Stimulated activated CD4-positive, alpha-beta T cell treated with anti-CD3 and anti-CD28 coated beads, Interleukin-15, amount 100 ng/mL, for 24 hours (primary cell): Measurements from ENCODE around the gene PHC1.
A peak's percentile ranks its signal among the peaks of the same experiment; 100 is the strongest.
"Not testable (repeated sequence)": the region's sequence is repeated elsewhere in the genome, so short reads cannot be mapped to it uniquely, and the experiment has no call there.

Source experiments
- DNase-seq: peaks from one replicate; pipeline ENCODE4 v3.0.0-alpha.2; 2020

Gene PHC1

DNA sequence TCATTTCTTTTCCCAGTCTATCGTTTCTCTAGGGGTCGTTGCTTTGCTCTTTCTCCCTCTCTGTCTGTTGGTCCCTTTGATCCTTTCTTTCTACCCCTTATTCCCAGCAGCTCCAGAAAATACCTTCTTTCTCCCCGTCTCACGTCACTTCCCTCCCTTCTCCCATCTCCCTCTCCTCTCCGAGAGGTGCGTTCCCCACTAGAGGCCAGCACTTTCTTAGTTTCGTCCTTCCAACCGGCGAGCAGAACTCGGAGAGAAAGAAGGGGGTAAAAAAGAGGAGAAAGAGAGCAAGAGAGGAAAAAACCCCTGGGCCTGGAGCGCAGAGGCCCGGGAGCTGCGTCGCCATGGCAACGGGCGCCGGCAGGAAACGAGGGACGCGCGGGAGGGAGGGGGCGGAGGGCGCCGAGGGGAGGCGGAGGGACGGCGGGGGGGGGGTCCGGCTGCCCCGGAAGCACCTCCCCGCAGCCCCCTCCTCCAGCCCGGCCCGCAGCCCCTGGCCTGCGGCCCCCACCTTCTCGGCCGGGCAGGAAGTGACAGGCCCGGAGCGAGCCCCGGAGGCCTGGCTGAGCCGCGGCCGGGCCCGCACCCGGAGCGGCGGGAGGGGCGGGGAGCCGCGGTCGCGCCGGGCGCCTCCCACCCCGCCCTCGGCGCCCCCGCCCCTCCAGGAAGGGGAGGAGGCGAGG lies at the start of gene PHC1:
TSS of gene PHC1 (plus strand) at position 477 of the 683 bp plus-strand sequence. CDS start 3,169 bp downstream, outside the sequence.
- peak; percentile 84 for DNase-seq

GRCh38 chr12:8866429-8866828 lies 47.9 kb upstream of the PHC1 start:
- DNase-seq: no peak

DNA sequence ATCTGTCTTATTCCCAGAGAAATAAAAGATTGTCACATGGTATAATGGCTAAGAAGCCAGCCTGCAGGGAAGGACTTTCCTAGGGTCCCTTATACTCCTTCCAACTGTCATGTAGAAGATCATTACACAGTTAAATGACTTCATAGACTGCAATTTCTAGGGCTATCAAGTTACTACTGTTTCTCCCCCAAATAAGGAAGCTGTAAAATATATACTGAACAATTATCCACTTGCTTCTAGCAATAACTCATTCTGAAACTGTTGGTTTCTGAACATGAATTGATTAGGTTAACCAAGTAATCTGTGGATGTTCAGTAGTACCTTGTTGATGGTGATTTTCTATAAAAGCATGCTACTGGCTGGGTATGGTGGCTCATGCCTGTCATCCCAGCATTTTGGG lies 47.3 kb upstream of the PHC1 start:
- no peak for DNase-seq

DNA sequence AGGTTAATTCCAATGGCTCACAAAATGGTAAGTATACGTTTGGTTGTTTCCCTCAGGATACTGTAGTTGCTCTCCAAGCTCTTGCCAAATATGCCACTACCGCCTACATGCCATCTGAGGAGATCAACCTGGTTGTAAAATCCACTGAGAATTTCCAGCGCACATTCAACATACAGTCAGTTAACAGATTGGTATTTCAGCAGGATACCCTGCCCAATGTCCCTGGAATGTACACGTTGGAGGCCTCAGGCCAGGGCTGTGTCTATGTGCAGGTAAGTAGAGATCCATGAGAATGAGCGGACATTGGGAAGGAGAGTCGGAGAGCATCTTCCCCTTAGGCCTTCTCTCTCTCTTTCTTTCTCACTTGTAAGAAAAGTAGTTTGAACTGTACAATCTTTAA lies 46.5 kb upstream of the PHC1 start:
- no peak for DNase-seq

DNA sequence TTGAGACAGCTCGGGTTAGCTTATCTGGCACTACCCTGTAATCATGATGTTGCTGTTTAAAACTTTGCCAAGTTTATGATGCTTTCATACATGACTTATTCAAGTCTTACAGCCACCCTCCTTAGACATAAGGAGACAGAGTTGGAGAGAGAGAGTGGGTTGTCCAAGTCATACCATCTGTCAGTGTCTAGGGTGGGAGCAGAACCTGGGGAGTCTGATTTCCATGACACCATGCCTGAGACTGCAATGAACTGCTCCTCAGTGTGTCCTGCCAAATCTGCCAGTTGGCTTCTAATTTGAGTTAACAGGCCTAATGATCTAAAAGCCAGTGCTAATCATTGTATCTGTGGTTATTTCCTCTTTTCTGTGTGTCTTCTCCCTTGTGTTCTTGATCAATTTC lies 43.7 kb upstream of the PHC1 start:
- no peak for DNase-seq

GRCh38 chr12:8871068-8871467 lies 43.2 kb upstream of the PHC1 start:
- DNase-seq: no peak

DNA sequence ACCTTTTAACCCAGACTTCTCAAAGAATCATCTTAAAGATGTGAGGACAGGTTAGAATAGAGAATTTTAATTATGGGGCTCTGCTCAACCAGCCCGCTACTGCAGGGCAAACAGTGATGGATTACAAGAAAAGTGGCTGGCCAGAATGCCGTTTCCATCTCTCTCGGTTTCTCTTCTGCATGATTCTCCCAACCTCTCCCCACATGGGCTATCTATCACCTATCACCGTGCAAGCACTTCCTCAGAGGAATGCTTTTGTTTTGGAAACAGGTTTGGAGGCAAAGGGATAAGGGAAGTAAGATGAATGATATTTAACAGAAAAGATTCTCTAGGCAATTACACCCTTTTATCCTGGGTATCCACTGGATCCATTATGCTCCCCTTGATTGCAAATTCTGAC lies 37.4 kb upstream of the PHC1 start:
- DNase-seq: no peak

DNA sequence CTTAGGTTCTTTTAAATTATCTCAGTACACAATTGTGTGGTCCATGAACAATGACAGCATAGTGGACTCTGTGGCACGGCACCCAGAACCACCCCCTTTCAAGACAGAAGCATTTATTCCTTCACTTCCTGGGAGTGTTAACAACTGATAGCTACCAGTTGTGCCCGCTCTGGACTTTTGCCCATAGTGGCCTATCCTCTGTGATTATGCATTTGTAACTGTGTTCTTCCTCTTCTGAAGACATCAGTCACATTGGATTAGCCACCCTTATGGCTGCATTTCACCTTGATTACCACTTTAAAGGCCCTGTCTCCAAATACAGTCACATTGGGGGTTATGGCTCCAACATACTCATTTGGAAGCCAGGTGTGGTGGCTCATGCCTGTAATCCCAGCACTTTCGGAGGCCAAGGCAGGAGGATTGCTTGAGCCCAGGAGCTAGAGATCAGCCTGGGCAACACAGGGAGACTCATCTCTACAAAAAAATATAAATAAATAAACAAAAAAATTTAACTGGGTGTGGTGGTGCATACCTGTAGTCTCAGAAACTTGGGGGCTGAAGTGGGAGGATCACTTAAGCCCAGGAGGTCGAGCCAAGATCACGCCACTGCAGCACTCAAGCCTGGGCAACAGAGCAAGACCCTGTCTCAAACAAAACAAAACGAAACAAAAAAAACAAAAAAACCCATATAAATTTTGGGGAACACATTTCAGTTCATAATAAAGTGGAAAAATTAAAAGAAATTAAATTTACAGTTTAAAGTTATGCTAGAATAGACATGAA lies 27.6 kb upstream of the PHC1 start:
- no peak for DNase-seq

- no peak for DNase-seq
Observed at GRCh38 chr12:8887285-8887715, 27.0 kb upstream of the PHC1 start.

GRCh38 chr12:8890313-8891085 lies 23.8 kb upstream of the PHC1 start:
- DNase-seq: peak; percentile 58

DNA sequence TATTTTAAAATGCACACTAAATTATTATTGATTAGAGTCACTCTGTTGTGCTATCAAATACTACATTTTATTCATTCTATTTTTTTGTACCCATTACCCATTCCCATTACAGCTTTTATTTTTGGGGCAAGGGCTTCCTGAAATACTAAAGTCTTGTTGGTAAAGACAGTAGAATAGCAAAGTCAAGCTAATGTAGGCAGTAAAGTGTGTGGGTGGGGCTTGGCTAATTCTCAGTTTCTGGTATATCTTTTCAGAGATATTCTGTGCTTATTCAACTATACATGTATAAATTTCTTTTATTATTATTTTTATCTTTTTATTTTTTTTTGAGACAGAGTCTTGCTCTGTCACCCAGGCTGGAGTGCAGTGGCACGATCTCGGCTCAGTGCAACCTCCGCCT lies 22.3 kb upstream of the PHC1 start:
- no peak for DNase-seq

- no peak for DNase-seq
Observed at GRCh38 chr12:8894378-8894777, 19.9 kb upstream of the PHC1 start.

- no peak for DNase-seq
Observed at GRCh38 chr12:8894986-8895385, 19.3 kb upstream of the PHC1 start.

DNA sequence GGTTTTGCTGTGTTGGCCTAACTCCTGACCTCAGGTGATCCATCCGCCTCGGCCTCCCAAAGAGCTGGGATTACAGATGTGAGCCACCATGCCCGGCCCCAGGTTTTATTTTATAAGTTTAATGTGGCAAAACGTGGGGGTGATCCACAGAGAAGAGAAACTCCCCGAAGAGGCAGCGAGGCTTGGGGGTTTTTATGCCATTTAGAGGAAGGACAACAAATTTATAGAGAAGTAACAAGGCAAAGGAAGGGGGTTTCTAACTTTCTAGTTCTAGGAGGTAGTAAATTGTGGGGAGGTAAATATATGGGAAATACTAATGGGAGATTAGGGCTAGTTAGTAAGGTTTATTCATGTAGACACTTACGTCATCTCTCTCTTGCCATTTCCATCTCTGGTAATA lies 17.2 kb upstream of the PHC1 start:
- DNase-seq: no peak

DNA sequence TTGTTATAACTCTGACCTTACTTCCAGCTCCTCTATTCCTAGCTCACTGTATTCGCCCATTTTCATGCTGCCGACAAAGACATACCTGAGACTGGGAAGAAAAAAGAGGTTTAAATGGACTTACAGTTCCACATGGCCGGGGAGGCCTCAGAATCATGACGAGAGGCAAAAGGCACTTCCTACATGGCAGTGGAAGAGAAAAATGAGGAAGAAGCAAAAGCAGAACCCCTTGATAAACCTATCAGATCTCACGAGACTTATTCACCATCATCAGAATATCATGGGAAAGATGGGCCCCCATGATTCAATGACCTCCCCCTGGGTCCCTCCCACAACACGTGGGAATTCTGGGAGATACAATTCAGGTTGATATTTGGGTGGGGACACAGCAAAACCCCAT lies 14.5 kb upstream of the PHC1 start:
- no peak for DNase-seq

- not testable (repeated sequence) for DNase-seq
Observed at GRCh38 chr12:8902703-8903102, 11.6 kb upstream of the PHC1 start.

- DNase-seq: no peak
Observed at GRCh38 chr12:8903646-8904045, 10.7 kb upstream of the PHC1 start.

DNA sequence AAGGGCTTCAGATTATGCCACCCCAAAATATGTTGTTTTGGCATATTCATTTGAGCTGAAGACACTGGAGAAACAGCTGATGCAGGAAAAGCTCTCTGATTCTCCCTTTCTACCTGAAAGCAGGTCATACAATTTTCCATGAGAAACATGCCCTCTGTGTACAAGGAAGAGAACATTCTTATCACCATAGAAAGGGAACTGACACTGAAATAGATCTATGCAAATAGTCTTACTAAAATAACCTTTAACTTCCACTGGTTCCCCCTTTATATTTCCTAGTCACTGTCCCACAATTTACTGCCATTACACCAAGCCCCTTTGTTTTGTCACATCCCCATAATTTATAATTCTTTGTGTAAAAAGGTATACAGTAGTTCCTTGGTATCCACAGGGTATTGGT lies 9.6 kb upstream of the PHC1 start:
- DNase-seq: no peak

- DNase-seq: no peak
Observed at GRCh38 chr12:8905546-8905945, 8.8 kb upstream of the PHC1 start.

GRCh38 chr12:8906266-8907180 lies 7.8 kb upstream of the PHC1 start:
- DNase-seq: no peak

- no peak for DNase-seq
Observed at GRCh38 chr12:8907513-8907912, 6.8 kb upstream of the PHC1 start.

GRCh38 chr12:8909752-8910151 lies 4.6 kb upstream of the PHC1 start:
- DNase-seq: no peak
